ENCODE data around the gene ZNF185. TPM values are rescaled to one million over a fixed set of nuclear protein-coding genes. Genes with fewer than 3 reads are reported as not detected.

The ZNF185 gene
- total and polyA plus RNA-seq, 2 of the 8 experiments (the other 6 are each of a cell fraction or from before 2014, with no cell fraction given), result 15.6 to 20.1 TPM

- Histone ChIP-seq H3K4me3 (ENCODE audit: extremely low read depth in 1 of 4, insufficient read depth in 2 of 4, low read depth in 3 of 4, low read length in 4 of 4) (no peak overlapping the region), H3K9me3 (ENCODE audit: insufficient read depth in 2 of 2, low read depth in 1 of 2, low read length in 1 of 2) (no peaks in the 10 kb centered on the region), H3K79me1 (ENCODE audit: low read depth, low read length) (no peaks in the 10 kb centered on the region), H3K4me2 (ENCODE audit: insufficient read depth in 1 of 2, low read depth in 2 of 2, low read length in 2 of 2) (no peak overlapping the region), H3K4me1 (replicated peaks in 1 of 4; ENCODE audit: control insufficient read depth in 3 of 4, insufficient read depth in 4 of 4, low read length in 3 of 4) (peaks cover 0 to 3% (median 2%) of the 10 kb centered on the region in 4 experiments; a peak in 4 of 7 replicates), H2AK5ac (ENCODE audit: low read depth, low read length) (no peak overlapping the region), H3K27ac (ENCODE audit: low read depth, low read length) (no peak overlapping the region), H2BK5ac (ENCODE audit: low read depth, low read length) (no peak overlapping the region), H3K14ac (ENCODE audit: insufficient read length) (no peak overlapping the region), H2BK20ac (ENCODE audit: low read length) (no peak overlapping the region), H3K36me3 (ENCODE audit: control insufficient read depth in 2 of 4, insufficient read depth in 4 of 4, low read length in 3 of 4) (no peaks in the 10 kb centered on the region), H3K23me2 (ENCODE audit: low read depth, low read length) (no peaks in the 10 kb centered on the region), H3K18ac (ENCODE audit: extremely low read depth, low read length) (no peak overlapping the region), H3K9ac (replicated peaks in 1 of 4; ENCODE audit: extremely low read depth in 1 of 4, low read depth in 3 of 4, low read length in 3 of 4) (no peak overlapping the region), H4K20me1 (replicated peaks in 1 of 2; ENCODE audit: control insufficient read depth in 1 of 2, insufficient read depth in 2 of 2, low read length in 2 of 2) (no peaks in the 10 kb centered on the region), H2AFZ (ENCODE audit: low read length) (no peak overlapping the region), H4K5ac (ENCODE audit: insufficient read length, low read depth, low read length) (no peak overlapping the region), H3K23ac (ENCODE audit: insufficient read length) (no peak overlapping the region), H2BK120ac (replicated peaks; ENCODE audit: low read depth, low read length) (no peak overlapping the region), H3K27me3 (replicated peaks in 1 of 4; ENCODE audit: control insufficient read depth in 3 of 4, extremely low read depth in 1 of 4, insufficient read depth in 3 of 4, low read length in 3 of 4) (no peaks in the 10 kb centered on the region), H2BK15ac (ENCODE audit: low read length) (no peak overlapping the region), H4K91ac (replicated peaks; ENCODE audit: insufficient read length, low read length) (no peak overlapping the region), H3K4ac (replicated peaks; ENCODE audit: insufficient read length, low read depth, low read length) (no peak overlapping the region), H3K79me2 (ENCODE audit: control insufficient read depth in 1 of 2, insufficient read depth in 2 of 2, low read length in 2 of 2) (no peaks in the 10 kb centered on the region), H2BK12ac (ENCODE audit: low read depth, low read length) (no peak overlapping the region), H3K56ac (replicated peaks; ENCODE audit: insufficient read length, low read depth, low read length) (no peak overlapping the region), H4K8ac (ENCODE audit: extremely low read depth, insufficient read depth, low read length) (no peak overlapping the region)
- POLR2A ChIA-PET (ENCODE audit: partially characterized antibody), result no interaction called here
- no peak for FAIRE-seq
- 72% methylated on average over 5 of the region's 7 CpGs; no CpG with 5 or more reads in 1 of the 2 experiments for WGBS, 2 experiments (ENCODE audit: extremely low coverage in 1 of 2, insufficient coverage in 1 of 2, insufficient read length in 1 of 2, insufficient replicate concordance in 2 of 2, low coverage in 1 of 2, low lambda C conversion rate in 2 of 2, missing lambda C conversion rate in 1 of 2)
- CTCF ChIA-PET (ENCODE audit: partially characterized antibody), result interaction anchor here (1.2 to 7.5 kb wide), 4 partner anchors 7 to 35 kb away, joined by 4 to 60 read pairs (median 14); no protein-coding TSS in a partner anchor
- DNase-seq (ENCODE audit: low read depth in 1 of 2, low spot score in 2 of 2), result no peak
- TF ChIP-seq BRCA1 (IDR thresholded peaks at IDR 0.05; ENCODE audit: low read depth, low read length), result no peak
- no peak for TF ChIP-seq HDAC6 (IDR thresholded peaks at IDR 0.05; ENCODE audit: low read depth, low read length)
- no peak for TF ChIP-seq TAF7 (optimal IDR thresholded peaks at IDR 0.05; ENCODE audit: borderline replicate concordance, low read depth, low read length)
- TF ChIP-seq TAF1 (IDR thresholded peaks at IDR 0.05; ENCODE audit: low read depth, low read length), result no peak
- no peak for TF ChIP-seq CTCF (IDR thresholded peaks at IDR 0.05; ENCODE audit: control extremely low read depth in 1 of 3, insufficient read depth in 1 of 3, low read depth in 1 of 3, low read length in 3 of 3)
- TF ChIP-seq SRF (IDR thresholded peaks at IDR 0.05; ENCODE audit: low read depth, low read length), result no peak
- TF ChIP-seq SUZ12 (IDR thresholded peaks at IDR 0.05; ENCODE audit: low read length), result no peak
- TF ChIP-seq POU5F1 (IDR thresholded peaks at IDR 0.05; ENCODE audit: low read depth, low read length), result no peak
Measured at GRCh38 chrX:152918707-152919106, 20.8 kb downstream of the ZNF185 start.

All from H1 (cell line).